ENCODE data around the gene RASGRP4.
"Not testable (repeated sequence)": the region's sequence is repeated elsewhere in the genome, so short reads cannot be mapped to it uniquely, and the experiment has no call there.

Gene RASGRP4

DNA sequence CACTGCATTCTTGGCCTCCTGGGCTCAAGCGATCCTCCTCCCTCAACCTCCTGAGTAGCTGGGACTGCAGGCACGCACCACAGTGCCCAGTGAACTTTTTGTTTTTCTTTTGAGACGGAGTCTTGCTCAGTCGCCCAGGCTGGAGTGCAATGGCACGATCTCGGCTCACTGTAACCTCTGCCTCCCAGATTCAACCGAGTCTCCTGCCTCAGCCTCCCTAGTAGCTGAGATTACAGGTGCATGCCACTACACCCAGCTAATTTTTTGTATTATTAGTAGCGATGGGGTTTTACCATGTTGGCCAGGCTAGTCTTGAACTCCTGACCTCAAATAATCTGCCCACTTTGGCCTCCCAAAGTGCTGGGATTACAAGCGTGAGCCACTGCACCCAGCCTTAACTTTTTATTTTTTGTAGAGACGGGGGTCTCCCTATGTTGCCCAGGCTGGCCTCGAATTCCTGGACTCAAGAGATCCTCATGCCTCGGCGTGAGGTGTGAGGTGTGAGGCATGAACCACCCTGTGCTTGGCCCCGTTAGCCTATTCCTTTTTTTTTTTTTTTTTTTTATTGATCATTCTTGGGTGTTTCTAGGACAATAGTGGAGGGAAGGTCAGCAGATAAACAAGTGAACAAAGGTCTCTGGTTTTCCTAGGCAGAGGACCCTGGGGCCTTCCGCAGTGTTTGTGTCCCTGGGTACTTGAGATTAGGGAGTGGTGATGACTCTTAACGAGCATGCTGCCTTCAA, 62.9 kb downstream of the RASGRP4 start:
- DNase-seq = not testable (repeated sequence)

DNA sequence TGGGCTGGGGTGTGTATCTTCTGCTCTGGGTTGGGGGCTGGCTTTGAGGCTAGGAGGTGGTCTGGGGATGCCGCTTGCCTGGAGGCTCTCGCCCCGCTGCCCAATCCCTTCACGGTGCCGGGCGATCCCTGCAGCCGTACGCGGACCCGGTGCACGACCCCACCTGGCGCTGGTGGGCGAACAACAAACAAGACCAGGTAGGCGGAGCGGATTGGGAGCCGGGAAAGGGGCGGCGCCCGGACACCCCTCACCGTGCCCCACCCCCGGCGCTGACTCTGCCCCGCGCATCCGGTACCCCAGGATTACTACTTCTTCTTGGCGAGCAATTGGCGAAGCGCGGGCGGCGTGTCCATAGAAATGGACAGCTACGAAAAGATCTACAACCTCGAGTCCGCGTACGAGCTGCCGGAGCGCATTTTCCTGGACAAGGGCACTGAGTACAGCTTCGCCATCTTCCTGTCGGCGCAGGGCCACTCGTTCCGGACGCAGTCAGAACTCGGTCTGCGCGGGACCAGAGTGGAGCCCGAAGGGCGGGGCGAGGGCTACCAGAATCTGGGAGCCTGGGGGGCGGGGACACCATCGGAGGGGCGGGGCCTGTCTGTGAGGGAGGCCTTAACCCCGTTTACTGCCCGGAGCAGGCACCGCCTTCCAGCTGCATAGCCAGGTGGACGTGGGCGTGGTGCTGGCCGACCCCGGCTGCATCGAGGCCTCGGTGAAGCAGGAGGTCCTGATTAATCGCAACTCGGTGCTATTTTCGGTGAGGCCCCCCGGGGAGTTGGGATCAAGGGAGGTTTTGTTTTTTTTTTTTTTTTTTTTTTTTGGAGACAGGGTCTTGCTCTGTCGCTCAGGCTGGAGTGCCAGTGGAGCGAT, 63.7 kb downstream of the RASGRP4 start:
- DNase-seq = peak; percentile 72 to 79

DNA sequence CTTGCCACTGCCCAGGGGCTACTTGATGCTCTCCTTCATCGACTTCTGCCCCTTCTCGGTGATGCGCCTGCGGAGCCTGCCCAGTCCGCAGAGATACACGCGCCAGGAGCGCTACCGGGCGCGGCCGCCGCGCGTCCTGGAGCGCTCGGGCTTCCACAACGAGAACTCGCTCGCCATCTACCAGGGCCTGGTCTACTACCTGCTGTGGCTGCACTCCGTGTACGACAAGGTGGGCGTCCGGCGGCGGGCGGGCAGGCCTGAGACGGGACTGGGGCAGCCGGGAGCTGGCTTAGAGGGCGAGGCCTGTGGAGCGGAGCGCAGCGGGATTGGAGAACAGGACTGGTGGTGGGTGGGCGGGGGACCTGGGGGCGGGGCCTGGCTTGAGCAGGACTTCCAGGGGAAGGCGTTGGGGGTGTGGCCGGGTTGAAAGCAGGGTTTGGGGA, 64.4 kb downstream of the RASGRP4 start:
- DNase-seq = peak; percentile 60 to 66

GRCh38 chr19:38360839-38361631, 65.0 kb downstream of the RASGRP4 start:
- no peak for DNase-seq

DNA sequence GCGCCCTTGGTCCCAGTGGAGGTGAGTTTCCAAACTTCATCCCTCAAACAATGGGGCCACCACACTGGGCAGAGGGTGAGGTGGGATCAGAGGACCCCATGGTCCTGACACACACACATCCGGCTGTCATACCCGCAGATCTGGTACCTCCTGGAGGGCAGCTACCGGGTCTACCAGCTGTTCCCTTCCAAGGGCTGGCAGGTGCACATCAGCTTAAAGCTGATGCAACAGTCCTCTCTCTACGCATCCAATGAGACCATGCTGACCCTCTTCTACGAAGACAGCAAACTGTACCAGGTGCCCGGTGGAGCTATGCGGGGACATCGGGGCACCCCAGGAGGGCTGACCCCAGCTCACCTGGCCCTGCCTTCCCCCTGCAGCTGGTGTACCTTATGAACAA, 65.7 kb downstream of the RASGRP4 start:
- DNase-seq = no peak

GRCh38 chr19:38359242-38360021, 66.6 kb downstream of the RASGRP4 start:
- DNase-seq = no peak

Measured in CD4-positive, alpha-beta T cell treated with Interleukin-1 beta for 1 hour (primary cell).